HL-60 (cell line): Measurements from ENCODE around the gene NDUFV2.

Experiments
- GABPA ChIP-seq: IDR thresholded peaks from 2 replicates; pipeline ENCODE4 v1.6.1; 2012; ENCODE audit warnings: low read depth
- POLR2AphosphoS5 ChIP-seq: IDR thresholded peaks from 2 replicates; pipeline ENCODE4 v1.6.1; 2012; ENCODE audit warnings: low read depth
- SPI1 ChIP-seq: IDR thresholded peaks from 2 replicates; pipeline ENCODE4 v1.6.1; 2012; ENCODE audit warnings: low read depth, mild to moderate bottlenecking, borderline replicate concordance
- TF ChIP-seq, protein P1 (sequence below): IDR thresholded peaks from one replicate; pipeline ENCODE4 v1.5.1; 2011; ENCODE audit warnings: low read length, control low read depth, inconsistent platforms; ENCODE audit not compliant: insufficient read depth
- TF ChIP-seq, protein P2 (sequence below): IDR thresholded peaks from 2 replicates; pipeline ENCODE4 v1.6.1; 2012; ENCODE audit warnings: low read depth; ENCODE audit not compliant: insufficient replicate concordance

DNA sequence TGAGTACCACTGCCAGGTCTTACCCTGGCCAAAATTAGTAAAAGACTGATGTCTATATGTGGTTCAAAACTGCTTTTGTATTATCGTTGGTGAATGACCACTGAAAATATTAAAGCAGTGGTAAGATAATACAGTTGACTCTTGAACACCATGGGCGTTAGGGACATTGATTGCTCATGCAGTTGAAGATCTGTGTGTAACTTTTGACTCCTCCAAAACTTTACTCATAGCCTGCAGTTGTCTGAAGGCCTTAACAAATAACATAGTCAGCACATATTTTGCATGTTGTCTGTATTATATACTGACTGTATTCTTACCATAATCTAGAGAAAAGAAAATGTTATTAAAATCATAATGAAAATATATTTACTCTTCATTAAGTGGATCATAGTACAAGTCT lies 28.3 kb downstream of the NDUFV2 start:
- TF ChIP-seq, protein P1, sequence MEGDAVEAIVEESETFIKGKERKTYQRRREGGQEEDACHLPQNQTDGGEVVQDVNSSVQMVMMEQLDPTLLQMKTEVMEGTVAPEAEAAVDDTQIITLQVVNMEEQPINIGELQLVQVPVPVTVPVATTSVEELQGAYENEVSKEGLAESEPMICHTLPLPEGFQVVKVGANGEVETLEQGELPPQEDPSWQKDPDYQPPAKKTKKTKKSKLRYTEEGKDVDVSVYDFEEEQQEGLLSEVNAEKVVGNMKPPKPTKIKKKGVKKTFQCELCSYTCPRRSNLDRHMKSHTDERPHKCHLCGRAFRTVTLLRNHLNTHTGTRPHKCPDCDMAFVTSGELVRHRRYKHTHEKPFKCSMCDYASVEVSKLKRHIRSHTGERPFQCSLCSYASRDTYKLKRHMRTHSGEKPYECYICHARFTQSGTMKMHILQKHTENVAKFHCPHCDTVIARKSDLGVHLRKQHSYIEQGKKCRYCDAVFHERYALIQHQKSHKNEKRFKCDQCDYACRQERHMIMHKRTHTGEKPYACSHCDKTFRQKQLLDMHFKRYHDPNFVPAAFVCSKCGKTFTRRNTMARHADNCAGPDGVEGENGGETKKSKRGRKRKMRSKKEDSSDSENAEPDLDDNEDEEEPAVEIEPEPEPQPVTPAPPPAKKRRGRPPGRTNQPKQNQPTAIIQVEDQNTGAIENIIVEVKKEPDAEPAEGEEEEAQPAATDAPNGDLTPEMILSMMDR = no peak
- no peak for TF ChIP-seq POLR2AphosphoS5
- no peak for TF ChIP-seq GABPA
- TF ChIP-seq, protein P2, sequence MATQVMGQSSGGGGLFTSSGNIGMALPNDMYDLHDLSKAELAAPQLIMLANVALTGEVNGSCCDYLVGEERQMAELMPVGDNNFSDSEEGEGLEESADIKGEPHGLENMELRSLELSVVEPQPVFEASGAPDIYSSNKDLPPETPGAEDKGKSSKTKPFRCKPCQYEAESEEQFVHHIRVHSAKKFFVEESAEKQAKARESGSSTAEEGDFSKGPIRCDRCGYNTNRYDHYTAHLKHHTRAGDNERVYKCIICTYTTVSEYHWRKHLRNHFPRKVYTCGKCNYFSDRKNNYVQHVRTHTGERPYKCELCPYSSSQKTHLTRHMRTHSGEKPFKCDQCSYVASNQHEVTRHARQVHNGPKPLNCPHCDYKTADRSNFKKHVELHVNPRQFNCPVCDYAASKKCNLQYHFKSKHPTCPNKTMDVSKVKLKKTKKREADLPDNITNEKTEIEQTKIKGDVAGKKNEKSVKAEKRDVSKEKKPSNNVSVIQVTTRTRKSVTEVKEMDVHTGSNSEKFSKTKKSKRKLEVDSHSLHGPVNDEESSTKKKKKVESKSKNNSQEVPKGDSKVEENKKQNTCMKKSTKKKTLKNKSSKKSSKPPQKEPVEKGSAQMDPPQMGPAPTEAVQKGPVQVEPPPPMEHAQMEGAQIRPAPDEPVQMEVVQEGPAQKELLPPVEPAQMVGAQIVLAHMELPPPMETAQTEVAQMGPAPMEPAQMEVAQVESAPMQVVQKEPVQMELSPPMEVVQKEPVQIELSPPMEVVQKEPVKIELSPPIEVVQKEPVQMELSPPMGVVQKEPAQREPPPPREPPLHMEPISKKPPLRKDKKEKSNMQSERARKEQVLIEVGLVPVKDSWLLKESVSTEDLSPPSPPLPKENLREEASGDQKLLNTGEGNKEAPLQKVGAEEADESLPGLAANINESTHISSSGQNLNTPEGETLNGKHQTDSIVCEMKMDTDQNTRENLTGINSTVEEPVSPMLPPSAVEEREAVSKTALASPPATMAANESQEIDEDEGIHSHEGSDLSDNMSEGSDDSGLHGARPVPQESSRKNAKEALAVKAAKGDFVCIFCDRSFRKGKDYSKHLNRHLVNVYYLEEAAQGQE = no peak
- no peak for TF ChIP-seq SPI1
